Measurements from ENCODE around the gene CDKN1B. TPM values are rescaled to one million over a fixed set of nuclear protein-coding genes. Genes with fewer than 3 reads are reported as not detected.

The CDKN1B gene
- total RNA-seq = 100 to 1,000 TPM in 1 of 2 donors, 10 to 100 TPM in 1; 73.5 to 110 TPM

DNA sequence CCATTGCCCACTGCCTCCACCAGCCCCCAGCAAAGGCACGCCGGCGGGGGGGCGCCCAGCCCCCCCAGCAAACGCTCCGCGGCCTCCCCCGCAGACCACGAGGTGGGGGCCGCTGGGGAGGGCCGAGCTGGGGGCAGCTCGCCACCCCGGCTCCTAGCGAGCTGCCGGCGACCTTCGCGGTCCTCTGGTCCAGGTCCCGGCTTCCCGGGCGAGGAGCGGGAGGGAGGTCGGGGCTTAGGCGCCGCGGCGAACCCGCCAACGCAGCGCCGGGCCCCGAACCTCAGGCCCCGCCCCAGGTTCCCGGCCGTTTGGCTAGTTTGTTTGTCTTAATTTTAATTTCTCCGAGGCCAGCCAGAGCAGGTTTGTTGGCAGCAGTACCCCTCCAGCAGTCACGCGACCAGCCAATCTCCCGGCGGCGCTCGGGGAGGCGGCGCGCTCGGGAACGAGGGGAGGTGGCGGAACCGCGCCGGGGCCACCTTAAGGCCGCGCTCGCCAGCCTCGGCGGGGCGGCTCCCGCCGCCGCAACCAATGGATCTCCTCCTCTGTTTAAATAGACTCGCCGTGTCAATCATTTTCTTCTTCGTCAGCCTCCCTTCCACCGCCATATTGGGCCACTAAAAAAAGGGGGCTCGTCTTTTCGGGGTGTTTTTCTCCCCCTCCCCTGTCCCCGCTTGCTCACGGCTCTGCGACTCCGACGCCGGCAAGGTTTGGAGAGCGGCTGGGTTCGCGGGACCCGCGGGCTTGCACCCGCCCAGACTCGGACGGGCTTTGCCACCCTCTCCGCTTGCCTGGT lies at the start of gene CDKN1B:
CDKN1B (plus strand) TSS at position 576 of the 793 bp plus-strand sequence. CDS start 472 bp downstream, outside the sequence.
- Histone ChIP-seq H3K9me3 (no peaks in the 10 kb centered on the region), H3K4me1 (replicated peaks) (peaks cover 6% of the 10 kb centered on the region), H3K4me3 (peak within 1 kb of the TSS; percentile 92 to 94), H3K36me3 (no peaks in the 10 kb centered on the region), H3K27ac (peak within 1 kb of the TSS; percentile 100), H3K27me3 (replicated peaks; ENCODE audit: insufficient read depth) (no peaks in the 10 kb centered on the region)
- peak; percentile 95 for DNase-seq (ENCODE audit: low spot score)
- WGBS = under 1% methylated on average over 70 of the region's 81 CpGs
- TF ChIP-seq POLR2AphosphoS5 (IDR thresholded peaks at IDR 0.05) (peak; percentile 95), CTCF (IDR thresholded peaks at IDR 0.05) (no peak), POLR2A (IDR thresholded peaks at IDR 0.05) (peak; percentile 82)
- intact Hi-C loops (cut with DNase I) = loop anchor here (5.0 kb wide), 1 partner anchor 155 kb away; the partner anchor contains the start of gene DUSP16

DNA sequence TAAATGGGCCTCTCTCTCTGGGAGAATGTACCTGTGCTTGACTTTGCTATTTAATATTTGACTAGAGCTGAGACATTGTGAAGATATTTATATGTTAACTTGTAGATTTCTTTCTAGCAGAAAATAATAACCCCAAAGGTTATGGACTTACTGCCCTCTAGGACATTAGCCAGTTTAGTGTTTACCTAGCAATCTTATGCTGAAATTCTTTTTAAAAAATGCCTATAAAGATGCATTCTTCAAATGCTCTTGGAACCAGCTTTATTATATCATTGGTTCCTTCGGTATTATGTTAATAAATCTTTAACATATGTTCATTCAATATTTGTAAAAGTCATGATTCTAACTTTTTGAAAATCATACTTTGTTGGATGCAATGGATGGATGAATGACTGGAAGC lies 49.2 kb upstream of the CDKN1B start:
- Histone ChIP-seq H3K27me3 (replicated peaks; ENCODE audit: insufficient read depth) (no peaks in the 10 kb centered on the region), H3K9me3 (no peaks in the 10 kb centered on the region), H3K27ac (no peak overlapping the region), H3K4me3 (no peak overlapping the region), H3K4me1 (replicated peaks) (no peaks in the 10 kb centered on the region), H3K36me3 (no peaks in the 10 kb centered on the region)
- intact Hi-C loops (cut with DNase I) = no loop called here
- DNase-seq (ENCODE audit: low spot score) = no peak
- TF ChIP-seq CTCF (IDR thresholded peaks at IDR 0.05) (no peak), POLR2AphosphoS5 (IDR thresholded peaks at IDR 0.05) (no peak), POLR2A (IDR thresholded peaks at IDR 0.05) (no peak)
- 63% methylated on average over 1 of the region's 1 CpG for WGBS

DNA sequence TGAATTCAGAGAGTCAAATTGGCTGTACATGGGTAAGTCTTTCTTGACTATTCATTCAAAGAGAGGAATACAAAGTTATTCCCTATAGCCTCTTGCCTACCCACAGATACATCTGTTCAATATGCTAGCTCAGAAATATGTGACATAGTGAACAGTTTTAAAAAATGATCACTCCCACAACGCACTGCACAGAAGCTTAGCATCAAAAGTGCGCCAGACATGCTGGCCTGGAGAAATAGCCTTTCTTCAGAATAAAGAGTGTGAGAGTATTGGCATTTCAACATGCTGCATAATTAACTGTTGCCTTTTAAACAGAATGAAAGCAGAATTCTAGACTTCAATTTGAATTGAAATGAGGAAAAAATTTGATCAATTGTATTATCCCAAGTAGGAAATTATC lies 48.1 kb upstream of the CDKN1B start:
- TF ChIP-seq POLR2A (IDR thresholded peaks at IDR 0.05) = no peak
- no peak for TF ChIP-seq CTCF (IDR thresholded peaks at IDR 0.05)
- TF ChIP-seq POLR2AphosphoS5 (IDR thresholded peaks at IDR 0.05) = no peak
- no peaks in the 10 kb centered on the region for H3K9me3 ChIP-seq
- 92% methylated on average over 2 of the region's 2 CpGs for WGBS
- no peak for DNase-seq (ENCODE audit: low spot score)
- no peak overlapping the region for H3K27ac ChIP-seq
- H3K4me1 ChIP-seq (replicated peaks) = no peaks in the 10 kb centered on the region
- H3K4me3 ChIP-seq = no peak overlapping the region
- intact Hi-C loops (cut with DNase I) = no loop called here
- no peaks in the 10 kb centered on the region for H3K27me3 ChIP-seq (replicated peaks; ENCODE audit: insufficient read depth)
- no peaks in the 10 kb centered on the region for H3K36me3 ChIP-seq

- intact Hi-C loops (cut with DNase I) = no loop called here
- H3K9me3 ChIP-seq = no peaks in the 10 kb centered on the region
Observed at GRCh38 chr12:12671850-12672660, 45.1 kb upstream of the CDKN1B start.

More at GRCh38 chr12:12671850-12672660, 45.1 kb upstream of the CDKN1B start:
- Histone ChIP-seq H3K4me1 (replicated peaks) (no peaks in the 10 kb centered on the region), H3K4me3 (no peak overlapping the region), H3K27ac (no peak overlapping the region), H3K27me3 (replicated peaks; ENCODE audit: insufficient read depth) (no peaks in the 10 kb centered on the region), H3K36me3 (no peaks in the 10 kb centered on the region)
- WGBS = 79% methylated on average over 8 of the region's 8 CpGs
- TF ChIP-seq POLR2A (IDR thresholded peaks at IDR 0.05) (no peak), POLR2AphosphoS5 (IDR thresholded peaks at IDR 0.05) (no peak), CTCF (IDR thresholded peaks at IDR 0.05) (no peak)
- no peak for DNase-seq (ENCODE audit: low spot score)
